ENCODE results near the gene DNTT. TPM values are rescaled to one million over a fixed set of nuclear protein-coding genes. Genes with fewer than 3 reads are reported as not detected.
A peak's percentile ranks its signal among the peaks of the same experiment; 100 is the strongest.

The DNTT gene
- total and polyA plus RNA-seq, 2 of the 13 experiments (the other 11 are each of a cell fraction or from before 2014, with no cell fraction given): not detected

DNA sequence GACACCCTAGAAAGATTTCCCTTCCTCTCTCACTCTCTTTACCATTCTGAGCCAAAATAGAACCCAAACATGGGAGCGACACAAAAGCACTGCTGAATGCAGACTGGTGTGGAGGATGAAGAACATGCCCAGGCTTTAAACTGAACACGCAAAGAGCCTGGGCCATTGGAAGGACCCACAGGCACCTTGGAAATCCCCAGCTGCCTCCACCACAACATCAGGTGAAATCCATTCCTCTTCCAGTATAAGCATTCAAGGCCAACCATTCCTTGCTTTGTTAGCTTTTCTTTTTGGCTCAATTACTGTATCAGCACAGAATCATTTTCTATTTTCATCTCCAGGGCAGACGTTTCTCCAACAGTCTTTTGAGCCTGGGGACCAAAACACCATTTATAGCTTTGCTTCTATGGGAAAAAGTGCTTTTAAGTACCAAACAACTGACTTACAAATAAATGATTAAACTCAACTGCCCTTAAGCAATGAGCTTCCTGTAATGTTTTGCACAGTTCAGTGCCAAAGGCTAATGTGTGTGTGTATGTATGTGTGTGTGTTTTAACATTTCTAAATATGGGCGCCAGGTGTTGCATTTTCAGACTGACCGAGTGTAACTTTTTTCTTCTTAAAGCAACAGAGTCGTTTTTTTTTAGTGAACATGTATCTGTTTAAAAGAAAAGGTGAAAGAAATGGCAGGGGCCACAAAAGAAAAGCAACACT lies 16.7 kb upstream of the DNTT start (continued):
- TF ChIP-seq, protein P1, sequence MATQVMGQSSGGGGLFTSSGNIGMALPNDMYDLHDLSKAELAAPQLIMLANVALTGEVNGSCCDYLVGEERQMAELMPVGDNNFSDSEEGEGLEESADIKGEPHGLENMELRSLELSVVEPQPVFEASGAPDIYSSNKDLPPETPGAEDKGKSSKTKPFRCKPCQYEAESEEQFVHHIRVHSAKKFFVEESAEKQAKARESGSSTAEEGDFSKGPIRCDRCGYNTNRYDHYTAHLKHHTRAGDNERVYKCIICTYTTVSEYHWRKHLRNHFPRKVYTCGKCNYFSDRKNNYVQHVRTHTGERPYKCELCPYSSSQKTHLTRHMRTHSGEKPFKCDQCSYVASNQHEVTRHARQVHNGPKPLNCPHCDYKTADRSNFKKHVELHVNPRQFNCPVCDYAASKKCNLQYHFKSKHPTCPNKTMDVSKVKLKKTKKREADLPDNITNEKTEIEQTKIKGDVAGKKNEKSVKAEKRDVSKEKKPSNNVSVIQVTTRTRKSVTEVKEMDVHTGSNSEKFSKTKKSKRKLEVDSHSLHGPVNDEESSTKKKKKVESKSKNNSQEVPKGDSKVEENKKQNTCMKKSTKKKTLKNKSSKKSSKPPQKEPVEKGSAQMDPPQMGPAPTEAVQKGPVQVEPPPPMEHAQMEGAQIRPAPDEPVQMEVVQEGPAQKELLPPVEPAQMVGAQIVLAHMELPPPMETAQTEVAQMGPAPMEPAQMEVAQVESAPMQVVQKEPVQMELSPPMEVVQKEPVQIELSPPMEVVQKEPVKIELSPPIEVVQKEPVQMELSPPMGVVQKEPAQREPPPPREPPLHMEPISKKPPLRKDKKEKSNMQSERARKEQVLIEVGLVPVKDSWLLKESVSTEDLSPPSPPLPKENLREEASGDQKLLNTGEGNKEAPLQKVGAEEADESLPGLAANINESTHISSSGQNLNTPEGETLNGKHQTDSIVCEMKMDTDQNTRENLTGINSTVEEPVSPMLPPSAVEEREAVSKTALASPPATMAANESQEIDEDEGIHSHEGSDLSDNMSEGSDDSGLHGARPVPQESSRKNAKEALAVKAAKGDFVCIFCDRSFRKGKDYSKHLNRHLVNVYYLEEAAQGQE (IDR thresholded peaks at IDR 0.05; ENCODE audit: borderline replicate concordance in 1 of 2, low read depth in 1 of 2, low read length in 2 of 2): no peak
- TF ChIP-seq ZNF280D (CRISPR knock-in tag; IDR thresholded peaks at IDR 0.05) (no peak), ZNF629 (CRISPR knock-in tag; conservative IDR thresholded peaks at IDR 0.05) (no peak), CEBPG (CRISPR knock-in tag; IDR thresholded peaks at IDR 0.05) (peak; percentile 71), ZNF225 (CRISPR knock-in tag; IDR thresholded peaks at IDR 0.05) (no peak), TCF7 (IDR thresholded peaks at IDR 0.05; ENCODE audit: low read depth) (0 out of 2 replicates have a peak, but pooled peaks have one; percentile 8), SIX4 (CRISPR knock-in tag; IDR thresholded peaks at IDR 0.05) (no peak), ZNF446 (CRISPR knock-in tag; IDR thresholded peaks at IDR 0.05) (no peak), CREM (IDR thresholded peaks at IDR 0.05) (0 out of 2 replicates have a peak, but pooled peaks have one; percentile 21), CREM (CRISPR knock-in tag; IDR thresholded peaks at IDR 0.05) (no peak), NR2F1 (CRISPR knock-in tag; IDR thresholded peaks at IDR 0.05) (0 out of 4 replicates have a peak, but pooled peaks of 1 of the 2 experiments have one; percentile 32), SALL1 (CRISPR knock-in tag; IDR thresholded peaks at IDR 0.05) (no peak), HNF4A (CRISPR knock-in tag; IDR thresholded peaks at IDR 0.05) (peak; percentile 69), ZFP82 (CRISPR knock-in tag; IDR thresholded peaks at IDR 0.05; ENCODE audit: borderline replicate concordance) (no peak), STAT5B (CRISPR knock-in tag; IDR thresholded peaks at IDR 0.05) (no peak), PRMT3 (CRISPR knock-in tag; IDR thresholded peaks at IDR 0.05; ENCODE audit: borderline replicate concordance, low read depth) (no peak)
